Epithelial cell of esophagus (primary cell): Measurements from ENCODE around the gene TNFSF18.
"Not testable (repeated sequence)": the region's sequence is repeated elsewhere in the genome, so short reads cannot be mapped to it uniquely, and the experiment has no call there.

Experiments
- DNase-seq: peaks from one replicate; pipeline ENCODE4 v3.0.0; 2010; ENCODE audit warnings: low read depth
- H3K4me3 ChIP-seq: 2 replicates; pipeline ENCODE4 v1.5.1; 2011; ENCODE audit warnings: mild to moderate bottlenecking, low read length, control low read depth
- CTCF ChIP-seq: IDR thresholded peaks from 2 replicates; pipeline ENCODE4 v1.5.1; 2011; ENCODE audit warnings: low read depth, mild to moderate bottlenecking, low read length, control low read depth, inconsistent platforms; ENCODE audit not compliant: insufficient read depth; ENCODE audit errors: missing control alignments

The TNFSF18 gene

GRCh38 chr1:173084292-173084691, 33.6 kb upstream of the TNFSF18 start:
- TF ChIP-seq CTCF: no peak
- no peak overlapping the region for H3K4me3 ChIP-seq
- no peak for DNase-seq

DNA sequence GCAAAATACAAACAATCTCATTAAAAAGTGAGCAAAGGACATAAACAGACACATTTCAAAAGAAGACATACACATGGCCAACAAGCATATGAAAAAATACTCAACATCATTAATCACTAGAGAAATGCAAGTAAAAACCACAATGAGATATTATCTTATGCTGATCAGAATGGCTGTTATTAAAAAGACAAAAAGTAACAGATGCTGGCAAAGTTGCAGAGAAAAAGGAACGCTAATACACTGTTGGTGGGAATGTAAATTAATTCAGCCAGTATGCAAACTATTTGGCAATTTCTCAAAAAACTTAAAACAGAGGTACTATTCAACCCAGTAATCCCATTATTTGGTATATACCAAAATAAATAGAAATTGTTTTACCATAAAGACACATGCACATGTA, 32.2 kb upstream of the TNFSF18 start:
- DNase-seq: no peak
- H3K4me3 ChIP-seq: no peak overlapping the region
- TF ChIP-seq CTCF: no peak

DNA sequence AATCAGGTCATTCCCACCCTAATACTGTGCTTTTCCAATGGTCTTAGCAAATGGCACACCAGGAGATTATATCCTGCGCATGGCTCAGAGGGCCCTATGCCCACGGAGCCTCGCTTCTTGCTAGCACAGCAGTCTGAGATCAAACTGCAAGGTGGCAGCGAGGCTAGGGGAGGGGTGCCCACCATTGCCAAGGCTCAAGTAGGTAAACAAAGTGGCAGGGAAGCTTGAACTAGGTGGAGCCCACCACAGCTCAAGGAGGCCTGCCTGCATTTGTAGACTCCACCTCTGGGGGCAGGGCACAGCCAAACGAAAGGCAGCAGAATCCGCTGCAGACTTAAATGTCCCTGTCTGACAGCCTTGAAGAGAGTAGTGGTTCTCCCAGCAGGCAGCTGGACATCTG, 23.5 kb upstream of the TNFSF18 start:
- DNase-seq: not testable (repeated sequence)

GRCh38 chr1:173064011-173064410, 13.3 kb upstream of the TNFSF18 start:
- TF ChIP-seq CTCF: no peak
- DNase-seq: peak; percentile 53
- no peak overlapping the region for H3K4me3 ChIP-seq

More for the DNA sequence above, 23.5 kb upstream of the TNFSF18 start:
- not testable (repeated sequence) for H3K4me3 ChIP-seq

DNA sequence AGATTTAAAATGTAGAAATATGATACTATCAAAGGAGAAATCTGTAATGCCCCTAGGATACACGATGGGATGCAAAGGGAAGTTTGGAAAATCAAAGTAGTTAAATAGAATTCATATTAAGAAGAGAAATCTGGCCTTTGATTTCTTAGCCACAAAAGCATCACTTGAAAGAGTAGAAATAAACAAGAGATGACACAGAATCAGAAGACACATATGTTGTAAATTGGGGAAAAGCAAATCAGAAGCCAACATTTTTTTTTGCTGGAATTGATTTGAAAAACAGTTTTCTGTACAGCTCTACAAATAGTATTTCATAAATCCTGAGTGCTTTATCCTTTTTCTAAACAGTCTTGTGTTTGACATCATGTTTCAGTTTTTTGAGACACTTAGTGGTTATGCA, 12.4 kb upstream of the TNFSF18 start:
- no peak for TF ChIP-seq CTCF
- DNase-seq: no peak
- H3K4me3 ChIP-seq: no peak overlapping the region

GRCh38 chr1:173062150-173062938, 11.6 kb upstream of the TNFSF18 start:
- no peak overlapping the region for H3K4me3 ChIP-seq
- no peak for TF ChIP-seq CTCF
- DNase-seq: peak; percentile 94

DNA sequence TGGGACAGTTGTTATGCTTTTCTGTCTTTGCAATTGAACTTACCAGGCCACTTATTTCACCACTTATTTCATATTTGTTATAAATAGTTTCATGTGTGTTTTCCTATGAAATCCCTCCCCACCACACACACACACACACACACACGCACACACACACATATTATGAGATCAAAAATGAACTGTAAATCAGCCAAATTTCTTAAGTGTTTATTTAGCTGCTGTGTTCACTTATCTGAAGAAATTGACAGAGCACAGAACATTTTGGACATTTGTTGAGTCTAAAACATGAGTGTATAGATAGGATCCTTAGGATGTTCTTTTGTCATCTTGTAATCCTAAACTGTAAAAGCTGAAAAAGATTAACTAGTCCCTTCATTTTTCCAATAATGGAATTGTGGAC, 7.8 kb upstream of the TNFSF18 start:
- H3K4me3 ChIP-seq: no peak overlapping the region
- no peak for TF ChIP-seq CTCF
- DNase-seq: no peak

GRCh38 chr1:173057984-173058383, 7.2 kb upstream of the TNFSF18 start:
- TF ChIP-seq CTCF: no peak
- DNase-seq: no peak
- H3K4me3 ChIP-seq: no peak overlapping the region
